Hepatocyte (in vitro differentiated cells): Measurements from ENCODE around the gene ABL1.

Source experiments
- CTCF ChIP-seq: fragments of 200-600 bp; sonication (generic); IDR thresholded peaks from 2 replicates; pipeline ENCODE4 v1.5.1; 2016; ENCODE audit warnings: antibody characterized with exemption, mild to moderate bottlenecking; ENCODE audit not compliant: poor library complexity
- EZH2 ChIP-seq: fragments of 200-600 bp; sonication (generic); IDR thresholded peaks from 2 replicates; pipeline ENCODE4 v1.6.1; 2016; ENCODE audit warnings: antibody characterized with exemption, mild to moderate bottlenecking, borderline replicate concordance

GRCh38 chr9:130847306-130848217 lies 12.5 kb downstream of the ABL1 start:
- peak; percentile 8 for TF ChIP-seq CTCF
- no peak for TF ChIP-seq EZH2
